ENCODE results near the gene SEMA3D. TPM values are rescaled to one million over a fixed set of nuclear protein-coding genes. Genes with fewer than 3 reads are reported as not detected.
A peak's percentile ranks its signal among the peaks of the same experiment; 100 is the strongest.

The SEMA3D gene
- total and polyA plus RNA-seq, 10 donors: 4.6 to 210 (median 116) TPM

DNA sequence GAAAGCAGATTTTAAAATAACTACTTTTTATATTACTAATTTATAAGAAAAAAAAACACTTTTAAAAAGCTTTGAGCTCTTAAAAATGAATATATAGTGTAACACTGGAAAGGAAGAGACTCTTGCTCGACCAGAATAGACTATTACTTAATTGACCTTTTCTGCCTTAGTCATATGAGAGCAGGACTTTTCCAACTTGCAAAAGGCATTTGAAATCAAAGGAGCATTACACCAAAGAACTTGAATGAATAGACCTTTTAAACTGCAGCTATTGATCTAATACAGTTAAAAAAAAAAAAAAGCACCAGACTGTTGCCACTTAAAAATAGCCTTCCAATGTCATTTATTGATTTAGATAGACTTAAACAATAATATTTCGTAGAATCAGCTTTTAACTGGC lies 17.2 kb upstream of the SEMA3D start:
- WGBS, 5 donors: 73 to 88% (median 83%) methylated on average over 2 of the region's 2 CpGs
- intact Hi-C loops (cut with DNase I; ENCODE audit: low total_unique reads): no loop called here
- no peak for DNase-seq
- Histone ChIP-seq H3K4me3 (no peak overlapping the region), H3K27me3 (replicated peaks in 1 of 7) (no peaks in the 10 kb centered on the region), H3K4me1 (peaks cover 0 to 5% (median 0%) of the 10 kb centered on the region in 6 donors), H3K9me3 (peaks cover 0 to 5% (median 0%) of the 10 kb centered on the region in 8 donors), H3K27ac (no peak overlapping the region), H3K36me3 (no peaks in the 10 kb centered on the region)
- TF ChIP-seq, protein P1, sequence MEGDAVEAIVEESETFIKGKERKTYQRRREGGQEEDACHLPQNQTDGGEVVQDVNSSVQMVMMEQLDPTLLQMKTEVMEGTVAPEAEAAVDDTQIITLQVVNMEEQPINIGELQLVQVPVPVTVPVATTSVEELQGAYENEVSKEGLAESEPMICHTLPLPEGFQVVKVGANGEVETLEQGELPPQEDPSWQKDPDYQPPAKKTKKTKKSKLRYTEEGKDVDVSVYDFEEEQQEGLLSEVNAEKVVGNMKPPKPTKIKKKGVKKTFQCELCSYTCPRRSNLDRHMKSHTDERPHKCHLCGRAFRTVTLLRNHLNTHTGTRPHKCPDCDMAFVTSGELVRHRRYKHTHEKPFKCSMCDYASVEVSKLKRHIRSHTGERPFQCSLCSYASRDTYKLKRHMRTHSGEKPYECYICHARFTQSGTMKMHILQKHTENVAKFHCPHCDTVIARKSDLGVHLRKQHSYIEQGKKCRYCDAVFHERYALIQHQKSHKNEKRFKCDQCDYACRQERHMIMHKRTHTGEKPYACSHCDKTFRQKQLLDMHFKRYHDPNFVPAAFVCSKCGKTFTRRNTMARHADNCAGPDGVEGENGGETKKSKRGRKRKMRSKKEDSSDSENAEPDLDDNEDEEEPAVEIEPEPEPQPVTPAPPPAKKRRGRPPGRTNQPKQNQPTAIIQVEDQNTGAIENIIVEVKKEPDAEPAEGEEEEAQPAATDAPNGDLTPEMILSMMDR (IDR thresholded peaks at IDR 0.05 in 8 of 11, conservative IDR thresholded peaks at IDR 0.05 in 3 of 11): no peak
- TF ChIP-seq POLR2AphosphoS5 (IDR thresholded peaks at IDR 0.05) (no peak), POLR2A (IDR thresholded peaks at IDR 0.05) (no peak)

DNA sequence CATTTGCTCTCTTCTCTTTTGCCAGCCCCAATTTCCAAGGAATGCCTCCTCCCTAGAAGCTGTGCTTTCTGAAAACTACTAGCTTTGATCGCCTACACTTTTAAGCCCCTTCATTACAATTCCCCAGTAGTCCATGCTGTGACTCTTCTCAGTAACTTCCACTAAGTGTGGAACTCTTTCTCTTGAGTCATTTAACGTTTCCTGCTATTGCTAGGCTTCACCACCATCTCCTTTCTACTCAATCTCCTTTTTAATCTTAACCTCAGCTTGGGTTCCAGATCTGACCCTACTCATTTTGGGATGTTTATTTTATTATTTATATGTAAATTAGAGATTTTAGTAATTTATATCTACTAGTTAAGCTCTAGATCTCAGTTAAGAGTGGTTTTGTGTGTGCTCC lies 14.4 kb upstream of the SEMA3D start:
- Histone ChIP-seq H3K36me3 (no peaks in the 10 kb centered on the region), H3K9me3 (peaks cover 0 to 5% (median 0%) of the 10 kb centered on the region in 8 donors), H3K4me1 (peaks cover 0 to 5% (median 0%) of the 10 kb centered on the region in 6 donors), H3K4me3 (no peak overlapping the region), H3K27ac (no peak overlapping the region), H3K27me3 (replicated peaks in 1 of 7) (no peaks in the 10 kb centered on the region)
- intact Hi-C loops (cut with DNase I; ENCODE audit: low total_unique reads): no loop called here
- TF ChIP-seq, protein P1 (IDR thresholded peaks at IDR 0.05 in 8 of 11, conservative IDR thresholded peaks at IDR 0.05 in 3 of 11): no peak
- TF ChIP-seq POLR2AphosphoS5 (IDR thresholded peaks at IDR 0.05): no peak
- TF ChIP-seq POLR2A (IDR thresholded peaks at IDR 0.05): no peak
- no peak for DNase-seq
- WGBS, 5 donors: 75 to 86% (median 81%) methylated on average over 2 of the region's 2 CpGs

DNA sequence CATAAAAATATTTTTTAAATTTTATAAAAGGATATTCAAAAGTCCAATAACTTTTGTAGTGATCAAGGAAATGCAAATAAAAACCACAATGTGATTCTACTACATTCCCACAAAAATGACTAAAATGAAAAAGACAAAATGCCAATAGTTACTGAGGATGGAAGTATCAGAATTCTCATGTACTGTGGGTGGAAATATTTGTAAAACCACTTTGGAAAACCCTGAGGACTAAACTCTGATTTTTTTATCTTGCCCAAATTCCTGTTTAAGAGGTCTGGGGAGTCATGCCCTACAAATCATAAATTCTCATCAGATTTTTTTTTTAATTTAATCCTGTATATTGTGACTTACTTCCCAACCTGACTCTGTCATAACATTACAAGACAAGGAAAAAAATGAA lies 9.8 kb upstream of the SEMA3D start:
- Histone ChIP-seq H3K4me3 (no peak overlapping the region), H3K9me3 (no peaks in the 10 kb centered on the region), H3K36me3 (no peaks in the 10 kb centered on the region), H3K4me1 (no peaks in the 10 kb centered on the region), H3K27ac (no peak overlapping the region), H3K27me3 (replicated peaks in 1 of 7) (no peaks in the 10 kb centered on the region)
- intact Hi-C loops (cut with DNase I; ENCODE audit: low total_unique reads): loop anchor here (10.0 kb wide), 1 partner anchor 162 kb away; no protein-coding TSS in a partner anchor
- DNase-seq: no peak
- no peak for TF ChIP-seq POLR2A (IDR thresholded peaks at IDR 0.05)
- TF ChIP-seq, protein P1 (IDR thresholded peaks at IDR 0.05 in 8 of 11, conservative IDR thresholded peaks at IDR 0.05 in 3 of 11): no peak
- TF ChIP-seq POLR2AphosphoS5 (IDR thresholded peaks at IDR 0.05): no peak

DNA sequence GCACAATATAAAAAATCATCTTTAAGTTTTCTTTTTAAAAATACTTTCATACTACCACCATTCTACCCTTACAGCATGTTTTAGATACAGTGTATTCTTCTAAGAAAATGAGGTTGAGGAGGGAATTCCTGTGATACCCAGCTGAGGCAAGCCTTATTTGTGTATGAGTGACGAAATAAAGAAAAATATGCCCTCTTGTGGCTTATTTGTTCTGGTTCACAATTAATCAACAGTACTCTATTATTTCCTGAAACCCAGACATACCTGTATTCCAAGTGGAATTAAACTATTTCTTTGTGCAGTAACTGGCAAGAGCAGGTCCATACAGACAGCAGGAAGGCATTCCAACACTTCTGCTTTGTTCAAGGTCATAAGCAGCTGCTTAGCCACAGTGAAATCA lies 4.5 kb upstream of the SEMA3D start:
- Histone ChIP-seq H3K9me3 (no peaks in the 10 kb centered on the region), H3K27ac (no peak overlapping the region), H3K27me3 (replicated peaks in 1 of 7) (peaks cover 0 to 12% (median under 1%) of the 10 kb centered on the region in 7 donors), H3K36me3 (no peaks in the 10 kb centered on the region), H3K4me1 (peaks cover 0 to 17% (median 6%) of the 10 kb centered on the region in 6 donors), H3K4me3 (no peak overlapping the region)
- no peak for DNase-seq
- WGBS, 5 donors: 18 to 37% (median 24%) methylated on average over 1 of the region's 1 CpG
- intact Hi-C loops (cut with DNase I; ENCODE audit: low total_unique reads): loop anchor here (10.0 kb wide), 1 partner anchor 157 kb away; no protein-coding TSS in a partner anchor
- TF ChIP-seq, protein P1 (IDR thresholded peaks at IDR 0.05 in 8 of 11, conservative IDR thresholded peaks at IDR 0.05 in 3 of 11): peak in 5 of 11 experiments; percentile 18 to 37 (median 23)
- TF ChIP-seq POLR2AphosphoS5 (IDR thresholded peaks at IDR 0.05): no peak
- TF ChIP-seq POLR2A (IDR thresholded peaks at IDR 0.05): no peak

Measured in spleen (tissue), 11 donors.